Effector memory CD4-positive, alpha-beta T cell (primary cell): ENCODE measurements around the gene OGDH.

ENCODE experiments used
- DNase-seq, 3 donors: peaks; one replicate each; pipeline ENCODE4 v3.0.0-alpha.2; 2020
- H3K27ac ChIP-seq: 2 replicates; pipeline ENCODE4 v1.7.0; 2013; ENCODE audit warnings: mild to moderate bottlenecking, low read length, moderate library complexity; ENCODE audit not compliant: insufficient read depth, poor library complexity, severe bottlenecking
- H3K27me3 ChIP-seq: replicated peaks from 2 replicates; pipeline ENCODE4 v1.7.0; 2013; ENCODE audit warnings: mild to moderate bottlenecking, low read length; ENCODE audit not compliant: insufficient read depth, control insufficient read depth, poor library complexity, severe bottlenecking
- H3K36me3 ChIP-seq: 2 replicates; pipeline ENCODE4 v1.7.0; 2013; ENCODE audit warnings: mild to moderate bottlenecking, low read length, moderate library complexity; ENCODE audit not compliant: control insufficient read depth, insufficient read depth
- H3K4me1 ChIP-seq: 2 replicates; pipeline ENCODE4 v1.7.0; 2013; ENCODE audit warnings: low read length, mild to moderate bottlenecking; ENCODE audit not compliant: control insufficient read depth, insufficient read depth, poor library complexity, severe bottlenecking
- H3K4me3 ChIP-seq: 2 replicates; pipeline ENCODE4 v1.7.0; 2013; ENCODE audit warnings: low read length, low read depth, mild to moderate bottlenecking; ENCODE audit not compliant: insufficient read depth, poor library complexity, severe bottlenecking
- H3K9me3 ChIP-seq: 2 replicates; pipeline ENCODE4 v1.7.0; 2013; ENCODE audit warnings: mild to moderate bottlenecking, low read length, moderate library complexity; ENCODE audit not compliant: control insufficient read depth

Gene OGDH

GRCh38 chr7:44617225-44617890 is 10.9 kb downstream of the OGDH start:
- Histone ChIP-seq H3K27me3 (no peaks in the 10 kb centered on the region), H3K27ac (peak overlapping the region; percentile 67), H3K4me3 (no peak overlapping the region), H3K36me3 (peaks cover 7% of the 10 kb centered on the region), H3K4me1 (peaks cover 50% of the 10 kb centered on the region), H3K9me3 (no peaks in the 10 kb centered on the region)
- DNase-seq: no peak

DNA sequence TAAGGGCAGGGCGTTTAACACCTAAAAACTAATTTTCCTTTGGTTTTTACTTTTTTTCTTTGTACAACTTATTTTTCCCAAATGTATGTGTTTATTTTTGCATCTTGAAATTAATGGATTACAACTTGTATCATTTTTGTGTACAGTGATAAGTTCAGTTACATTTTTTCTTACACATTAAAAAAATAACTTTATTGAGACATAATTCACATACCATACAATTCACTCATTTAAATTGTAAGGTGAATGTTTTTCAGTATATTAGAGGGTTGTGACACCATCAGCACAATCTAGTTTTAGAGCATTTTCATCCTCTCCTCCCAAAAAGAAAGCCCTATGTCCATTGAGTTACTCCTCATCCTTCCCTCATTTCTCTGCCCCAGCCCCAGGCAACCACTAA is 11.6 kb downstream of the OGDH start:
- peak overlapping the region; percentile 67 for H3K27ac ChIP-seq
- peaks cover 57% of the 10 kb centered on the region for H3K4me1 ChIP-seq

GRCh38 chr7:44618753-44619152 is 12.3 kb downstream of the OGDH start:
- Histone ChIP-seq H3K9me3 (no peaks in the 10 kb centered on the region), H3K4me3 (no peak overlapping the region), H3K36me3 (peaks cover 7% of the 10 kb centered on the region), H3K27me3 (no peaks in the 10 kb centered on the region), H3K27ac (peak overlapping the region; percentile 67), H3K4me1 (peaks cover 58% of the 10 kb centered on the region)
- DNase-seq: peak in 2 of 3 donors; percentile 32 to 55

More for the DNA sequence above, 11.6 kb downstream of the OGDH start:
- H3K9me3 ChIP-seq: no peaks in the 10 kb centered on the region
- H3K4me3 ChIP-seq: no peak overlapping the region
- no peaks in the 10 kb centered on the region for H3K27me3 ChIP-seq
- no peak for DNase-seq
- H3K36me3 ChIP-seq: peaks cover 7% of the 10 kb centered on the region

DNA sequence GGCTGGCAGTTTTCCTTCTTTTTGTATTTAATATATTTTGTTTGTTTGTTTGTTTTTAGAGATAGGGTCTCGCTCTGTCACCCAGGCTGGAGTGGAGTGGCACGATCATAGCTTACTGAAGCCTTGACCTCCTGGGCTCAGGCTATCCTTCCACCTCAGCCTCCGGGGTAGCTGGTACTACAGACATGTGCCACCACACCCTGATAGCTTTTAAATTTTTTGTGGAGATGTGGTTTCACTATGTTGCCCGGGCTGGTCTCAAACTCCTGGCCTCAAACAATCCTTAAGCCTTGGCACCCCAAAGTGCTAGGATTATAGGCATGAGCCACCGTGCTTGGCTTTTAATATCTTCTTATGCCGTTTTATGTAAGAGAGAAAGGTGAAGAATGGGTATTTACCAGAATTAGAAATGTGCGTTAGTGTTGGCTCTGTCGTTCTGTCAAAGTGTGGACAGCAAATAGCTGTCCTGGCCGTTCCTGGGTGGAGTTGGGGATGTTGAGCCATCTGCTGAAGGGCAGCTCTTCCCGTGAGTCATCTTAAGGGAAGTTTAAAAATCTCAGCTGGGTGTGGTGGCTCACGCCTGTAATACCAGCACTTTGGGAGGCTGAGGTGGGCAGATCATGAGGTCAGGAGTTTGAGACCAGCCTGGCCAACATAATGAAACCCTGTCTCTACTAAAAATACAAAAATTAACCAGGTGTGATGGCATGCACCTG is 14.8 kb downstream of the OGDH start:
- no peak for DNase-seq
- Histone ChIP-seq H3K36me3 (peaks cover 9% of the 10 kb centered on the region), H3K9me3 (no peaks in the 10 kb centered on the region), H3K27ac (no peak overlapping the region), H3K27me3 (no peaks in the 10 kb centered on the region), H3K4me1 (peaks cover 61% of the 10 kb centered on the region), H3K4me3 (no peak overlapping the region)

DNA sequence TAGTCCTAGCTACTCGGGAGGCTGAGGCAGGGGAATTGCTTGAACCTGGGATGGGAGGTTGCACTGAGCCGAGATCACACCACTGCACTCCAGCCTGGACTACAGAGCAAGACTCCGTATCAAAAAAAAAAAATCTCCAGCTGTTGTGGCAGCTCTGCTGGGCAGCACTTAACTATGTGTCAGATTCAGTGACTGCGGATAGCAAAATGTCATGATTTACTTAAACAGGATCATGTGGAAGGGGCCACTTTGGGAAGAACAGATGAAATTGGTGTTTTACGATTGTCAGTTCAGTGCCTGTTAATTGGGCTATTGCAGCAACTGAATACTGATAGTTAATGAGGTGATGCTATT is 15.3 kb downstream of the OGDH start:
- Histone ChIP-seq H3K27me3 (no peaks in the 10 kb centered on the region), H3K4me1 (peaks cover 66% of the 10 kb centered on the region), H3K4me3 (no peak overlapping the region), H3K36me3 (peaks cover 14% of the 10 kb centered on the region), H3K27ac (peak overlapping the region; percentile 76), H3K9me3 (no peaks in the 10 kb centered on the region)
- no peak for DNase-seq

GRCh38 chr7:44622342-44623151 is 16.1 kb downstream of the OGDH start:
- Histone ChIP-seq H3K4me3 (peak overlapping the region; percentile 23), H3K27ac (peak overlapping the region; percentile 76), H3K36me3 (peaks cover 15% of the 10 kb centered on the region), H3K4me1 (peaks cover 60% of the 10 kb centered on the region), H3K27me3 (no peaks in the 10 kb centered on the region), H3K9me3 (no peaks in the 10 kb centered on the region)
- DNase-seq: no peak

DNA sequence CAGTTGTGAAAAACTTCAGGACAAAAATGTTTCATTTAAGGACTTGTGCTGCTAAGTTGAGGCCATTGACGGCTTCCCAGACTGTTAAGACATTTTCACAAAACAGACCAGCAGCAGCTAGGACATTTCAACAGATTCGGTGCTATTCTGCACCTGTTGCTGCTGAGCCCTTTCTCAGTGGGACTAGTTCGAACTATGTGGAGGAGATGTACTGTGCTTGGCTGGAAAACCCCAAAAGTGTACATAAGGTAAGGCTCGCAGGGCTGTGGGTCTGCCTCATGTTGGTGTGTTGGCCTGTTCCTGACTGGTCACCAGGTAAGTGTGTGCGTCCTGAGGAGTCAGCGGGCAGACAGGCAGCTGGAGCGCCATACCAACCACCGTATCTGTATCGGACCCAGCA is 17.9 kb downstream of the OGDH start:
- Histone ChIP-seq H3K27ac (peak overlapping the region; percentile 76), H3K36me3 (peaks cover 10% of the 10 kb centered on the region), H3K4me1 (peaks cover 47% of the 10 kb centered on the region), H3K4me3 (no peak overlapping the region), H3K27me3 (no peaks in the 10 kb centered on the region), H3K9me3 (no peaks in the 10 kb centered on the region)
- DNase-seq: no peak

- Histone ChIP-seq H3K27ac (peak overlapping the region; percentile 76), H3K4me3 (no peak overlapping the region), H3K9me3 (no peaks in the 10 kb centered on the region), H3K27me3 (no peaks in the 10 kb centered on the region), H3K4me1 (peaks cover 60% of the 10 kb centered on the region), H3K36me3 (peaks cover 8% of the 10 kb centered on the region)
- DNase-seq: peak in 1 of 3 donors; percentile 16
Measured at GRCh38 chr7:44625526-44626471, 19.4 kb downstream of the OGDH start.

- Histone ChIP-seq H3K36me3 (peaks cover 8% of the 10 kb centered on the region), H3K4me1 (peaks cover 67% of the 10 kb centered on the region), H3K27ac (peak overlapping the region; percentile 76), H3K27me3 (no peaks in the 10 kb centered on the region), H3K9me3 (no peaks in the 10 kb centered on the region), H3K4me3 (no peak overlapping the region)
- no peak for DNase-seq
Measured at GRCh38 chr7:44626620-44627019, 20.2 kb downstream of the OGDH start.
